ENCODE data around the gene FBXL20. TPM values are rescaled to one million over a fixed set of nuclear protein-coding genes. Genes with fewer than 3 reads are reported as not detected.

The FBXL20 gene
- total and polyA plus RNA-seq, 2 of the 8 experiments (the other 6 are each of a cell fraction or from before 2014, with no cell fraction given) = 5.5 to 11.0 TPM

DNA sequence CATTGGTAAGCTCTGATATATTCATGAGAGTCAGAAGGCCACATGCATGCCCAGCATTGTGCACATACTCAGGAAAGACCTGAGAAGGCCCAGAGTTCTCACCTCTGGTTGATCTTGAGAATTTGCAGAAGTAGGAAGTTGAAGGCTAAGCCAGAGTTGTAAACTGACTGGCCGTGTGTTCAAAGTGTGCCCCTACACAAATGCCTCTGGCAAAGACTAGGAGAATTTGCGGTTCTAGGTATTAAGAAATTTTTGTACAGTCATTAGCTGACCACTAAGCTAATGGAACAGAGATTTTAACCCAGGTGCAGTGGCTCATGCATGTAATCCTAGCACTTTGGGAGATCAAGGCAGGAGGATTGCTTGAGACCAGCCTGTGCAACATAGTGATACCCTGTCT lies 25.0 kb downstream of the FBXL20 start (continued):
- TF ChIP-seq, protein P1, sequence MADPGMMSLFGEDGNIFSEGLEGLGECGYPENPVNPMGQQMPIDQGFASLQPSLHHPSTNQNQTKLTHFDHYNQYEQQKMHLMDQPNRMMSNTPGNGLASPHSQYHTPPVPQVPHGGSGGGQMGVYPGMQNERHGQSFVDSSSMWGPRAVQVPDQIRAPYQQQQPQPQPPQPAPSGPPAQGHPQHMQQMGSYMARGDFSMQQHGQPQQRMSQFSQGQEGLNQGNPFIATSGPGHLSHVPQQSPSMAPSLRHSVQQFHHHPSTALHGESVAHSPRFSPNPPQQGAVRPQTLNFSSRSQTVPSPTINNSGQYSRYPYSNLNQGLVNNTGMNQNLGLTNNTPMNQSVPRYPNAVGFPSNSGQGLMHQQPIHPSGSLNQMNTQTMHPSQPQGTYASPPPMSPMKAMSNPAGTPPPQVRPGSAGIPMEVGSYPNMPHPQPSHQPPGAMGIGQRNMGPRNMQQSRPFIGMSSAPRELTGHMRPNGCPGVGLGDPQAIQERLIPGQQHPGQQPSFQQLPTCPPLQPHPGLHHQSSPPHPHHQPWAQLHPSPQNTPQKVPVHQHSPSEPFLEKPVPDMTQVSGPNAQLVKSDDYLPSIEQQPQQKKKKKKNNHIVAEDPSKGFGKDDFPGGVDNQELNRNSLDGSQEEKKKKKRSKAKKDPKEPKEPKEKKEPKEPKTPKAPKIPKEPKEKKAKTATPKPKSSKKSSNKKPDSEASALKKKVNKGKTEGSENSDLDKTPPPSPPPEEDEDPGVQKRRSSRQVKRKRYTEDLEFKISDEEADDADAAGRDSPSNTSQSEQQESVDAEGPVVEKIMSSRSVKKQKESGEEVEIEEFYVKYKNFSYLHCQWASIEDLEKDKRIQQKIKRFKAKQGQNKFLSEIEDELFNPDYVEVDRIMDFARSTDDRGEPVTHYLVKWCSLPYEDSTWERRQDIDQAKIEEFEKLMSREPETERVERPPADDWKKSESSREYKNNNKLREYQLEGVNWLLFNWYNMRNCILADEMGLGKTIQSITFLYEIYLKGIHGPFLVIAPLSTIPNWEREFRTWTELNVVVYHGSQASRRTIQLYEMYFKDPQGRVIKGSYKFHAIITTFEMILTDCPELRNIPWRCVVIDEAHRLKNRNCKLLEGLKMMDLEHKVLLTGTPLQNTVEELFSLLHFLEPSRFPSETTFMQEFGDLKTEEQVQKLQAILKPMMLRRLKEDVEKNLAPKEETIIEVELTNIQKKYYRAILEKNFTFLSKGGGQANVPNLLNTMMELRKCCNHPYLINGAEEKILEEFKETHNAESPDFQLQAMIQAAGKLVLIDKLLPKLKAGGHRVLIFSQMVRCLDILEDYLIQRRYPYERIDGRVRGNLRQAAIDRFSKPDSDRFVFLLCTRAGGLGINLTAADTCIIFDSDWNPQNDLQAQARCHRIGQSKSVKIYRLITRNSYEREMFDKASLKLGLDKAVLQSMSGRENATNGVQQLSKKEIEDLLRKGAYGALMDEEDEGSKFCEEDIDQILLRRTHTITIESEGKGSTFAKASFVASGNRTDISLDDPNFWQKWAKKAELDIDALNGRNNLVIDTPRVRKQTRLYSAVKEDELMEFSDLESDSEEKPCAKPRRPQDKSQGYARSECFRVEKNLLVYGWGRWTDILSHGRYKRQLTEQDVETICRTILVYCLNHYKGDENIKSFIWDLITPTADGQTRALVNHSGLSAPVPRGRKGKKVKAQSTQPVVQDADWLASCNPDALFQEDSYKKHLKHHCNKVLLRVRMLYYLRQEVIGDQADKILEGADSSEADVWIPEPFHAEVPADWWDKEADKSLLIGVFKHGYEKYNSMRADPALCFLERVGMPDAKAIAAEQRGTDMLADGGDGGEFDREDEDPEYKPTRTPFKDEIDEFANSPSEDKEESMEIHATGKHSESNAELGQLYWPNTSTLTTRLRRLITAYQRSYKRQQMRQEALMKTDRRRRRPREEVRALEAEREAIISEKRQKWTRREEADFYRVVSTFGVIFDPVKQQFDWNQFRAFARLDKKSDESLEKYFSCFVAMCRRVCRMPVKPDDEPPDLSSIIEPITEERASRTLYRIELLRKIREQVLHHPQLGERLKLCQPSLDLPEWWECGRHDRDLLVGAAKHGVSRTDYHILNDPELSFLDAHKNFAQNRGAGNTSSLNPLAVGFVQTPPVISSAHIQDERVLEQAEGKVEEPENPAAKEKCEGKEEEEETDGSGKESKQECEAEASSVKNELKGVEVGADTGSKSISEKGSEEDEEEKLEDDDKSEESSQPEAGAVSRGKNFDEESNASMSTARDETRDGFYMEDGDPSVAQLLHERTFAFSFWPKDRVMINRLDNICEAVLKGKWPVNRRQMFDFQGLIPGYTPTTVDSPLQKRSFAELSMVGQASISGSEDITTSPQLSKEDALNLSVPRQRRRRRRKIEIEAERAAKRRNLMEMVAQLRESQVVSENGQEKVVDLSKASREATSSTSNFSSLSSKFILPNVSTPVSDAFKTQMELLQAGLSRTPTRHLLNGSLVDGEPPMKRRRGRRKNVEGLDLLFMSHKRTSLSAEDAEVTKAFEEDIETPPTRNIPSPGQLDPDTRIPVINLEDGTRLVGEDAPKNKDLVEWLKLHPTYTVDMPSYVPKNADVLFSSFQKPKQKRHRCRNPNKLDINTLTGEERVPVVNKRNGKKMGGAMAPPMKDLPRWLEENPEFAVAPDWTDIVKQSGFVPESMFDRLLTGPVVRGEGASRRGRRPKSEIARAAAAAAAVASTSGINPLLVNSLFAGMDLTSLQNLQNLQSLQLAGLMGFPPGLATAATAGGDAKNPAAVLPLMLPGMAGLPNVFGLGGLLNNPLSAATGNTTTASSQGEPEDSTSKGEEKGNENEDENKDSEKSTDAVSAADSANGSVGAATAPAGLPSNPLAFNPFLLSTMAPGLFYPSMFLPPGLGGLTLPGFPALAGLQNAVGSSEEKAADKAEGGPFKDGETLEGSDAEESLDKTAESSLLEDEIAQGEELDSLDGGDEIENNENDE (IDR thresholded peaks at IDR 0.05; ENCODE audit: insufficient replicate concordance, low read length) = no peak
- no peak for TF ChIP-seq RFX5 (IDR thresholded peaks at IDR 0.05; ENCODE audit: borderline replicate concordance, low read depth, low read length)
- no peak for TF ChIP-seq TAF7 (optimal IDR thresholded peaks at IDR 0.05; ENCODE audit: borderline replicate concordance, low read depth, low read length)
- TF ChIP-seq YY1 (IDR thresholded peaks at IDR 0.05; ENCODE audit: low read depth, low read length) = no peak
- TF ChIP-seq EP300 (IDR thresholded peaks at IDR 0.05; ENCODE audit: borderline replicate concordance in 1 of 2, low read depth in 2 of 2, low read length in 2 of 2) = no peak
- TF ChIP-seq TEAD4 (IDR thresholded peaks at IDR 0.05; ENCODE audit: low read depth, low read length) = no peak
- TF ChIP-seq BACH1 (IDR thresholded peaks at IDR 0.05; ENCODE audit: low read length) = no peak
- no peak for TF ChIP-seq HDAC2 (IDR thresholded peaks at IDR 0.05; ENCODE audit: borderline replicate concordance in 1 of 2, low read depth in 2 of 2, low read length in 2 of 2)
- no peak for TF ChIP-seq PHF8 (conservative IDR thresholded peaks at IDR 0.05; ENCODE audit: low read depth, low read length)
- TF ChIP-seq ASH2L (IDR thresholded peaks at IDR 0.05; ENCODE audit: low read length) = no peak
- TF ChIP-seq SRF (IDR thresholded peaks at IDR 0.05; ENCODE audit: low read depth, low read length) = no peak
- no peak for TF ChIP-seq CREB1 (IDR thresholded peaks at IDR 0.05)
- no peak for TF ChIP-seq EGR1 (IDR thresholded peaks at IDR 0.05; ENCODE audit: borderline replicate concordance, low read depth, low read length)

All from H1 (cell line).